Activated T-helper 9 cell treated with anti-CD3 and anti-CD28 coated beads, Interleukin-2, amount 50 U/mL, for 16 hours (primary cell): ENCODE results near the gene C2orf69.
"Not testable (repeated sequence)": the region's sequence is repeated elsewhere in the genome, so short reads cannot be mapped to it uniquely, and the experiment has no call there.

Source experiments
- DNase-seq: peaks from one replicate; pipeline ENCODE4 v3.0.0-alpha.2; 2020; ENCODE audit warnings: low read depth

Gene C2orf69, protein sequence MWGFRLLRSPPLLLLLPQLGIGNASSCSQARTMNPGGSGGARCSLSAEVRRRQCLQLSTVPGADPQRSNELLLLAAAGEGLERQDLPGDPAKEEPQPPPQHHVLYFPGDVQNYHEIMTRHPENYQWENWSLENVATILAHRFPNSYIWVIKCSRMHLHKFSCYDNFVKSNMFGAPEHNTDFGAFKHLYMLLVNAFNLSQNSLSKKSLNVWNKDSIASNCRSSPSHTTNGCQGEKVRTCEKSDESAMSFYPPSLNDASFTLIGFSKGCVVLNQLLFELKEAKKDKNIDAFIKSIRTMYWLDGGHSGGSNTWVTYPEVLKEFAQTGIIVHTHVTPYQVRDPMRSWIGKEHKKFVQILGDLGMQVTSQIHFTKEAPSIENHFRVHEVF

DNA sequence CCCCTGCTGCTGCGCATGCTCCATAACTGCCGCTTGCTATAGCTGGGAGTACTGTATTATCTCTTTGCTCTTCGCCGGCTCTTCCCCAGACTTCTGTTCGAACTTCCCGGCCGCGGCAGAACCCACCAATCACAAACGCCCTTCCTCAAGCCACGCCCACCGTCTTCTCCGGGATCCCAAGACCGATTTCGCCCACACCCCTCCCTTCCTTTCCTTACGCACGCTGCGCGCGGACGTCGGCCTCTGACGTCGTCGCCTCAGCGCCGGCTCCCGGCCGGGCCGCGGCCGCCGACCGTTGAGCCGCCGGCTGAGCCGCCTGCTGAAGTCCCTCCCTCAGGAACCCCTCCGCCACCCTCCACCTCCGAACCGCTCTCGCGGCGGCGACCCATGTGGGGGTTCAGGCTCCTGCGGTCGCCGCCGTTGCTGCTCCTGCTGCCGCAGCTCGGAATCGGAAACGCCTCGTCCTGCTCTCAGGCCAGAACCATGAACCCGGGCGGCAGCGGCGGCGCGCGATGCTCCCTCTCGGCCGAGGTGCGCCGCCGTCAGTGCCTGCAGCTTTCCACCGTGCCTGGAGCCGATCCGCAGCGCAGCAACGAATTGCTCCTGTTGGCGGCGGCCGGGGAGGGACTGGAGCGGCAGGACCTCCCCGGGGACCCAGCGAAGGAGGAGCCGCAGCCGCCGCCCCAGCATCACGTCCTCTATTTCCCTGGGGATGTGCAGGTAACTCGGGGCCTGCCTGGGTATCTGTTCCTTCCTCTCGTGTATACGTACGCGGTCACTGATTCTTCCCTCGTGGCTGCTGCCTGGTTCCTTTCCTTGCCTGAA, at the start of gene C2orf69:
C2orf69 (plus strand) TSS at position 242 of the 825 bp plus-strand sequence; CDS start at position 388, 146 bp downstream.
- DNase-seq: peak; percentile 88

DNA sequence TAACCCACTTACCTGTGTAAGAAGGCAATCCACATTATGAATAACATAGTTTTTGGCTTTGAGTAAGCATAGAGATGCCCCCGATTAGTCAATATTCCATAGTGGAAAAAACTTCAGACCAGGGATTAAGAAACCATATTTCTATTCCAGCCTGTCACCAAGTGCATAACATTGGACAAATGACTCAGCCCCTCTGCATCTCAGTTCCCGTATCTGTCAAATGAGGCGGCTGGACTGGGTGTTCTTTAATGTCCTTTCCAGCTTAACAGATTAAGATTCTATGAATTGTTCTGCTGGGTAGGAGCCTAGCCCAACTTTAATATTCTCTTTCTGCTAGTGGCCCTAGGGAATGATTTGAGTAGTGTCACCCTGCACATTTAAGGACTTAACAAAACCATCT, 48.3 kb upstream of the C2orf69 start:
- no peak for DNase-seq

DNA sequence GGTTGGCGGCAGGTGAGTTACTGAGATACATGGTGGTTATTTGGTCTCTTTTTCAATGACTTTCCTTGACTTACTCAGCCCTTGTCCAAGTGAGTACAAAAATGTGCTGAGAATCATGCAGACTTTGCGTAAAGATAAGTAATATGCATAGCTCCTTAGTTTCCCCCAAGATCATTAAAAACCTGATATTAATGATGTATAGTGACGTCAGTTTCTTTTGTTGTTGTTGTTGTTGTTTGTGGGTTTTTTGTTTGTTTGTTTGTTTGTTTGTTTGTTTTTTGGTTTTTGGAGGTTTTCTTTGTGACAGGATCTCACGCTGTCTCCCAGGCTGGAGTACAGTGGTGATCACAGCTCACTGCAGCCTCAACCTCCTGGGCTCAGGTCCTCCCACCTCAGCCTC, 45.2 kb upstream of the C2orf69 start:
- no peak for DNase-seq

DNA sequence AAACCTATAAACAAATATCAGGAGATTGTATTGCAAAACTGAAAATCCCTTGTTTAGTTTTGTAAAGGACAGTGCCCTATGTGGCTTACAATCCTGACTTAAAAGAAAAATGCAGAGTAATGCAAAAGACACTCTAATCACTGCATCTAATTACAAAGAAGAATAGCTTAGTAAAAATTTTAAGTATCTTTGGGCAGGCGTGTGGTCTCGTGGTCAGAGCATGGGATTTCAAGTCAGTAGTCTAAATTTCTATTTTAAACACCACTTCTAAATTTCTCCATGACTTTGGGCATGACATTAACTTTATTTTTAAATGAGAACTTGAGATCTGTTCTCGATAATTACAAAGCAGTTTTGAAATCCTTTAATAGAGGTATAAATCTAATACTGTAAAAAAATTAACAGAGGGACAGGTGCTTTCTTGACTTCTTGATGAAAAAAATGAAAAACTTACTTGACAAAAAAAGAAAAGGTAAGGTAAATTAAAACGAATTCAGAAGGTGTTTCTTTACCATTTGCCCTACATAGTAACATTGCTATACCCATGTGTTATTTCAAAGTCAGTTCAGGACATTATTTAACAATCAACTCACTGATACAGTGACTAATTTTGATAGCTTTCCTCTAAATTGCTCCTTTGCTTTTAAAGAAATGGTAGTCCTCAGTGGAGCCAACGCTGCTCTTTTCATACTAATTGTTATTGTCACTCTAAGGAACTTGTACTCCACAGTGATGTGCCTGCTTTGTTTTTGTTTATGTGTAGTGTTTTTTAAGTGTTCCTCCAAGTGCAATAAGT, 42.5 kb upstream of the C2orf69 start:
- no peak for DNase-seq

GRCh38 chr2:199869227-199869541, 41.9 kb upstream of the C2orf69 start:
- no peak for DNase-seq

- no peak for DNase-seq
Measured at GRCh38 chr2:199869653-199870052, 41.4 kb upstream of the C2orf69 start.

GRCh38 chr2:199870581-199870980, 40.5 kb upstream of the C2orf69 start:
- no peak for DNase-seq

DNA sequence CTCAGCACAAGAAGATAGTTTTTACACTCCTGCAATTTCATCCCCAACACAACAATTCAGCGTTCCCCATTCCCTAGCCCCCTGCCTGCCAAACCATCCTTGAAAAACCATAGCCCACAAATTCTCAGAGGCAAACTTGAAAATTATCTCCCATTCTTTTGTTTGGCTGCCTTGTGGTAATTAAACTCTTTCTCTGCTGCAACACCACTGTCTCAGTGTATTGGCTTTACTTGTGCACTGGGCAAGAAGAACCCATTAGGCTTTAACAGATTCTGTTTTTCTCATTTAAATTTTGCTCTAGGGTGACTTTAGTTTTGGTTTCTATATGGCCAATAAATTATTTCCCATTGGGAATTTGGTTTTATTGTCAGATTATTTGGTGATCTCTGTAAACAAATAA, 36.9 kb upstream of the C2orf69 start:
- DNase-seq: no peak

DNA sequence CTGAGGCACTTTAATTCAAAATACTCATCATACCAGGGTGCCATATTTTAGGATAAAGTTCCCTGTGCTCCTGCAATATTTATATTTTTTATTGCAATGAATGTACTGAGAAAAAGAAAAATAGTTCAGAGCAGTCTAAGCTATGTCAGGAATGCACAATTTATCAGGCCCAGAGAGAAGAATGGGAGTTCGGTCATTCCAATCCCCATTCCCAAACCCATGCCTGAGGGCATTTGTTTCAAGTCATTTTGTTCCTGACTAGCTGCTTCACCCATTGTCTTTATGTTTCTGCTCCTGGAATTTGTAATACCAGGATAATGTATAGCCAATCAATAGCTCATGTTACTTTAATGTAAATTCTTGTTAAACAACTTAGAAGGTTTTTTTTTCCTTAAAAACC, 35.7 kb upstream of the C2orf69 start:
- no peak for DNase-seq

DNA sequence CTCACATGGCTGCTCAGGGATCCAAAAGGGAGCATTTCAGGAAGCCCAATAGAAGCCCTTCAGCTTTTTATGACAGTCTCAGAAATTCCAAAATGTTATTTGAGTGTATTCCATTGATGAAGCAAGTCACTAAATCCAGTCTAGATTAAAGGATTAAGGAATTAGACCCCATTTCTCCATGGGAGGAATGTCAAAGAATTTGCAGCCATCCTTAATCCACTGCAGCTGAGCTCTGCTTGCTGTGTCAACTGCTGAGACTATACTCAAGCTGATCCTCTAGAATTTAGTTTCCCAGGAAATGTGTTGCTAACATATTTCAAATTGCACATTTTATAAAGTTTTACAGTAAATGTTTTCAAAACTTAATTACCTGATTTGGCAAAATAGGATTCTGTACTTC, 28.4 kb upstream of the C2orf69 start:
- DNase-seq: no peak

GRCh38 chr2:199883474-199884212, 27.4 kb upstream of the C2orf69 start:
- DNase-seq: no peak

GRCh38 chr2:199895406-199895805, 15.7 kb upstream of the C2orf69 start:
- DNase-seq: no peak

DNA sequence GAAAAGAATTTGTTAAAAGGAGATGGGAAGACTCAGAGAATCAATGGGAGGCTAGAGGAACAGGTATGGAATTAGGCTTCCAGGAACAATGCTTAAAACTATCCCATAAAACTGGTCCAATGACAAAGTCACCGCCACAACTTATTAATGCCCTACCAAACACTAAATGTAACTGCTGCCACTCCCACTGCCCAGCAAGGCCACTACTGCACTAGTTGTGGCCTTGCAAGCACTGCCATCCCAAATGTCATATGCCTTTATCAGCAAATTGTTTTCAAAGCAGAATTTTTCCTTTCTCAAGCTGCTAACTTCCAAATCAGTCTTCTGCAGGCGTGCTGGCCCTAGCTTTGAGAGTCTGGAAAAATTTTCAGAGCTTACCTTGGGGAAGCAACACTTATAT, 14.5 kb upstream of the C2orf69 start:
- DNase-seq: no peak

DNA sequence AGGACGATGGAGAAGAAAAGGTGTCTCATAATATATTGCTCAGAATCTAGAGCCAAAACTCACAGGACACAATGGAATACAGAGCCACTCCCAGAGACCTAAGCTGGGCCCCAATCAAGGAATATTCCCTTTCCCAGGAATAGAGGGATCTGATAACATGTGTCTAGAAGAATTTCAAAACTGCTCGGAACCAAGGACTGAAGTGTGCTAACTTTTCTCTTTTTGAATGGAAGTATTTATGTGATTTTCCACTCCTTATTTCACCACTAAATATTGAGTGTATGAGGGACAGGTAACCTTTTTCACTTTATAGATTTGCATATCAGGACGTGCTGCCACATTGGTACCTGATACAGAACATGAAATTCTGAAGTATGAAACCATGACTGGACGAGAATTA, 9.2 kb upstream of the C2orf69 start:
- no peak for DNase-seq

GRCh38 chr2:199902486-199903110, 8.5 kb upstream of the C2orf69 start:
- no peak for DNase-seq

DNA sequence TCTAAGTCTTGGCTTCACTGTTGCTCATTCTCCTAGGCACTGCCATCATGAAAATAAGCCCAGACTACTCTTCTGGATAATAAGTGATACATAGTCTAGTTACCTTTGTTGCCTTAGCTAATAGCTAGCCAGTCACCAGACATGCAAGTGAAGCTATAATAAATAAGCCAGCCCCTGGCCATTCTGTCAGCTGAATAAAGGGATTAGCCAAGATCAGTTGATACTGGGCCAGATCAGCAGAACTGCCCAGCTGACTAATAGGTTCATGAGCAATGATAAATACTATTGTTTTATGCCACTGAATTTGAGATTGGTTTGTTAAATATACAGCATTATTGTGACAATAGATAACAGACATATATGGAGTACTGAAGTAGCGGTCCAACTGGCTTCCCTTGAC, 8.0 kb upstream of the C2orf69 start:
- no peak for DNase-seq

DNA sequence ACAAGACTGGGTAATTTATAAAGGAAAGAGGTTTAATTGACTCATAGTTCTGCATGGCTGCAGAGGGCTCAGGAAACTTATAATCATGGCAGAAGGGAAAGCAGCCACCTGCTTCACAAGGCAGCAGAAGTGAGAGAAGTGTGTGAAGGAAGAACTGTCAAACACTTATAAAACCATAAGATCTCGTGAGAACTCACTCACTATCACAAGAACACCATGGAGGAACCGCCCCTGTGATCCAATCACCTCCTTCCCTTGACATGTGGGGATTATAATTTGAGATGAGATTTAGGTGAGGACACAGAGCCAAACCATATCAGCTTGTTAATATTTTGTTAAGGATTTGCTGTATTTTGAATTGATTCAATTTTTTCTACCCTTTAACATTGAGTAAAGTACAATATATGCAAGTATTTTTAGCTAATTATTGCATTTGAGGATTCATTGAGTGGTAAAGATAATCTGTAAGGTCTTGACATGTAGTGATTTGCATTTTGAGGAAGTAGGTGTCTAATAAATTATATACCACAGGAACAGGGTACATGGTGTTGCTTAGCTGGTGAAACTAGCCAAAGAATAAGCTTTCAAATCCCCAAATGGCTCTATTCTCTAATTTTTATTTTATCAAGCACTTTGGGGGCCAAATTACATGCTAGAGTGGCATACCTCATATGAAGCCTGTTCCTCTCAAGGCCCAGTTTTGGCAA, 3.9 kb upstream of the C2orf69 start:
- no peak for DNase-seq

GRCh38 chr2:199910338-199911051, 598 bp upstream of the C2orf69 start:
- DNase-seq: no peak

- no peak for DNase-seq
Measured at GRCh38 chr2:199911877-199912161, 726 bp downstream of the C2orf69 start.

DNA sequence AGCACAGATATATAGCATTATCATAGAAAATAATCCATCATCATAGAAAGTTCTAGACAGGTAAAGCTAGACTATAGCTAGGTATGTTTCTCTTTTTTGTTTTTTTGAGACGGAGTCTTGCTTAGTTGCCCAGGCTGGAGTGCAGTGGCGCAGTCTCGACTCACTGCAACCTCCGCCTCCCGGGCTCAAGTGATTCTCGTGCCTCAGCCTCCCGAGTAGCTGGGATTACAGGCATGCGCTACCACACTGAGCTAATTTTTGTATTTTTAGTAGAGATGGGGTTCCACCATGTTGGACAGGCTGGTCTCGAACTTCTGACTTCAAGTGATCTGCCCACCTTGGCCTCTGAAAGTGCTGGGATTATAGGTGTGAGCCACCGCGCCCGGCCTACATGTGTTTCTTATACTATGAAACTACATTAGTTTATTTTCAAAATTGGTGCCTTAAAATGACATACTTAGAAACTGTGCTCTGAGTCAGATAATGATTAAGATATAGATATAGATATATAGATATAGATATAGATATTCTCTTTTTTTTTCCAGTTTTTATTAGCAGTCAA, 1.5 kb downstream of the C2orf69 start:
- DNase-seq: not testable (repeated sequence)
